Endothelial cell of umbilical vein (primary cell): ENCODE data around the gene PAAF1. TPM values are rescaled to one million over a fixed set of nuclear protein-coding genes. Genes with fewer than 3 reads are reported as not detected.

ENCODE experiments used
- BruUV-seq: library from RNA; stranded (reverse); fragments of 400-500 nt; replicated peaks from 2 replicates; lab custom pipeline; 2021; lab: Mats Ljungman, UMichigan
- CTCF ChIA-PET: fragments of 300-600, 350-600 bp; sonication (Branson Sonifier 250); formaldehyde crosslinking; loops from one replicate; lab custom pipeline; 2021; ENCODE audit warnings: antibody characterized with exemption, inconsistent platforms; lab: Charles Lee
- POLR2A ChIA-PET: fragments of 300-600, 350-600 bp; sonication (Branson Sonifier 250); formaldehyde crosslinking; loops from one replicate; lab custom pipeline; 2021; ENCODE audit warnings: antibody characterized with exemption, inconsistent platforms; lab: Charles Lee
- DNase-seq: peaks from one replicate; pipeline ENCODE4 v3.0.0-alpha.2; 2011; ENCODE audit warnings: low read depth, low spot score
- FAIRE-seq: peaks from 2 replicates; lab custom pipeline; 2011; peaks lifted over from hg19 to GRCh38; lab: Jason Lieb, UNC
- H2AFZ ChIP-seq: 2 replicates; pipeline ENCODE4 v1.6.0; 2012; ENCODE audit warnings: low read depth, low read length, control low read depth, inconsistent platforms
- H3K27ac ChIP-seq: 2 replicates; pipeline ENCODE4 v1.5.1; 2011; ENCODE audit warnings: low read depth, mild to moderate bottlenecking, control low read depth, low read length, moderate library complexity; ENCODE audit not compliant: insufficient read depth
- H3K27me3 ChIP-seq, 2 experiments: 2 replicates each; pipeline versions ENCODE4 v1.6.0 to v1.6.1; 2011; ENCODE audit warnings: low read length in 2 of 2, mixed read lengths in 1 of 2; ENCODE audit not compliant: control insufficient read depth in 2 of 2, insufficient read depth in 2 of 2
- H3K36me3 ChIP-seq, 2 experiments: 2 replicates in 1 of 2; 3 replicates in 1 of 2; pipeline ENCODE4 v1.5.1; 2011; ENCODE audit warnings: low read length in 2 of 2, mild to moderate bottlenecking in 1 of 2, moderate library complexity in 1 of 2; ENCODE audit not compliant: control insufficient read depth in 2 of 2, insufficient read depth in 2 of 2; ENCODE audit errors: extremely low read depth in 1 of 2
- H3K4me1 ChIP-seq: 3 replicates; pipeline ENCODE4 v1.5.1; 2011; ENCODE audit warnings: mild to moderate bottlenecking, low read length; ENCODE audit not compliant: control insufficient read depth, insufficient read depth; ENCODE audit errors: extremely low read depth
- H3K4me2 ChIP-seq: 2 replicates; pipeline ENCODE4 v1.6.1; 2011; ENCODE audit warnings: low read length, control low read depth, mixed read lengths; ENCODE audit not compliant: insufficient read depth
- H3K4me3 ChIP-seq, 3 experiments: fragments of 200-600 bp in 1 of 3; sonication (generic), shearing (Covaris generic) in 1 of 3; replicated peaks in 1 of 3; 2 replicates each; pipeline ENCODE4 v1.5.1; 2011 to 2016; ENCODE audit warnings: control low read depth in 3 of 3, low read length in 3 of 3, mild to moderate bottlenecking in 2 of 3, inconsistent platforms in 1 of 3, low read depth in 1 of 3, moderate library complexity in 1 of 3; ENCODE audit not compliant: insufficient read depth in 1 of 3
- H3K79me2 ChIP-seq: 2 replicates; pipeline ENCODE4 v1.6.0; 2012; ENCODE audit warnings: low read length, inconsistent platforms; ENCODE audit not compliant: control insufficient read depth, insufficient read depth
- H3K9ac ChIP-seq: replicated peaks from 2 replicates; pipeline ENCODE3; 2011; ENCODE audit warnings: low read length, control low read depth; ENCODE audit not compliant: insufficient read depth; ENCODE audit errors: extremely low read depth
- H3K9me1 ChIP-seq: replicated peaks from 3 replicates; pipeline ENCODE4 v1.6.0; 2011; ENCODE audit warnings: mild to moderate bottlenecking, low read length; ENCODE audit not compliant: control insufficient read depth, insufficient read depth; ENCODE audit errors: extremely low read depth
- H3K9me3 ChIP-seq: replicated peaks from 2 replicates; pipeline ENCODE4 v1.5.1; 2012; ENCODE audit warnings: low read length, inconsistent platforms; ENCODE audit not compliant: control insufficient read depth, insufficient read depth
- H4K20me1 ChIP-seq: replicated peaks from 2 replicates; pipeline ENCODE3; 2011; ENCODE audit warnings: mild to moderate bottlenecking, low read length; ENCODE audit not compliant: control insufficient read depth, insufficient read depth; ENCODE audit errors: extremely low read depth
- EZH2 ChIP-seq: IDR thresholded peaks from 2 replicates; pipeline ENCODE4 v1.6.1; 2012; ENCODE audit warnings: borderline replicate concordance, low read depth, mild to moderate bottlenecking, moderate library complexity, low read length, inconsistent platforms; ENCODE audit not compliant: severe bottlenecking
- FOS ChIP-seq: IDR thresholded peaks from 2 replicates; pipeline ENCODE4 v1.6.1; 2011; ENCODE audit warnings: mild to moderate bottlenecking, low read length, moderate library complexity, borderline replicate concordance; ENCODE audit not compliant: insufficient read depth
- GATA2 ChIP-seq: IDR thresholded peaks from 2 replicates; pipeline ENCODE4 v1.7.0; 2011; ENCODE audit warnings: low read depth, mild to moderate bottlenecking, moderate library complexity, mixed read lengths, low read length; ENCODE audit not compliant: insufficient read length, insufficient read depth
- JUN ChIP-seq: IDR thresholded peaks from 2 replicates; pipeline ENCODE4 v1.6.1; 2011; ENCODE audit warnings: borderline replicate concordance, low read depth; ENCODE audit not compliant: insufficient read length, insufficient read depth
- MYC ChIP-seq: IDR thresholded peaks from one replicate; pipeline ENCODE4 v1.6.1; 2011; ENCODE audit warnings: mild to moderate bottlenecking, low read depth, low read length
- POLR2A ChIP-seq: IDR thresholded peaks from 2 replicates; pipeline ENCODE4 v1.6.1; 2012; ENCODE audit warnings: low read depth, mild to moderate bottlenecking, control low read depth, low read length
- POLR2AphosphoS5 ChIP-seq: IDR thresholded peaks from 2 replicates; pipeline ENCODE4 v1.6.1; 2012; ENCODE audit warnings: low read depth, mild to moderate bottlenecking, control low read depth, low read length, moderate library complexity; ENCODE audit not compliant: insufficient read depth
- dilution Hi-C: fragments of 300-500 bp; cut with MboI; formaldehyde crosslinking; loops from one replicate; pipeline ENCODE4 v1.15.0; 2019; ENCODE audit warnings: low sequenced_read_pairs; ENCODE audit not compliant: extremely low pct_ligation_motif_present
- intact Hi-C: fragments of 100-400 bp; cut with micrococcal nuclease; formaldehyde crosslinking; loops from one replicate; pipeline ENCODE4 v1.10.0; 2022
- polyA plus RNA-seq, 4 experiments: library from polyadenylated mRNA; depleted of rRNA in 3 of 4; stranded (reverse) in 3 of 4; unstranded in 1 of 4; fragments of >200 nt; gene quantifications; 2 replicates each; pipeline versions ENCODE4 v1.2.1 to v1.2.3, GENCODE V29; 2011 to 2012; ENCODE audit warnings: missing spikeins in 1 of 4
- total RNA-seq: library from RNA; stranded (reverse); gene quantifications from 2 replicates; pipeline ENCODE4 v1.2.3, GENCODE V29; 2021
- TF ChIP-seq, protein P1 (sequence below), 2 donors: IDR thresholded peaks; 1 replicate in 1 of 2; 2 replicates in 1 of 2; pipeline ENCODE4 v1.5.1; 2011; ENCODE audit warnings: low read length in 2 of 2, mild to moderate bottlenecking in 2 of 2, moderate library complexity in 2 of 2, control low read depth in 1 of 2, inconsistent platforms in 1 of 2, low read depth in 1 of 2; ENCODE audit not compliant: insufficient read depth in 1 of 2; ENCODE audit errors: extremely low read depth in 1 of 2
- TF ChIP-seq, protein P2 (sequence below): IDR thresholded peaks from 2 replicates; pipeline ENCODE4 v1.6.1; 2011; ENCODE audit not compliant: insufficient read depth, insufficient read length

Gene PAAF1
- total and polyA plus RNA-seq, 2 donors (not counting 3 experiments of a cell fraction or from before 2014, with no cell fraction given), result 9.8 to 16.1 TPM

DNA sequence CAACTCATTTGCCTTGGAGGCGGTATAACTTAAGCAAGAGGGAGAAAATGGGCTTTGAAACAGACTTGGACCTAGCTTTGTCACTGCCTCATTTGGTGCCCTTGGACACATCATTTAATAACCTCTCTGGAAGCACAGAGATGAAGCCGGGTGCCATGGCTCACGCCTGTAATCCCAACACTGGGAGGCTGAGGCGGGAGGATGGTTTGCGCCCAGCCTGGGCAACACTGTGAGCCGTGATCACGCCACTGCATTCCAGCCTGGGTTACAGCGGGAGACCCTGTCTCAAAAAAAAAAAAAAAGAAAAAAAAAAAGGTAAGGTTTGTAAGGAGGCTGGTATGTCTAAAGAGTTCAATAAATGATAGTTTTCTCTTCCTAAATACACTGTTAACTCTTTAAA lies 959 bp upstream of the PAAF1 start:
- FAIRE-seq, result no peak
- Histone ChIP-seq H4K20me1 (no peaks in the 10 kb centered on the region), H3K79me2 (peaks cover 35% of the 10 kb centered on the region), H3K9me1 (no peaks in the 10 kb centered on the region), H2AFZ (no peak overlapping the region), H3K9me3 (no peaks in the 10 kb centered on the region), H3K4me2 (peak overlapping the region; percentile 92), H3K27ac (peak overlapping the region; percentile 53), H3K9ac (peak overlapping the region; percentile 88), H3K4me1 (peaks cover 16% of the 10 kb centered on the region), H3K4me3 (peak overlapping the region; percentile 83 to 97 (median 93)), H3K36me3 (peaks cover 6 to 9% of the 10 kb centered on the region in 2 experiments), H3K27me3 (no peaks in the 10 kb centered on the region)
- CTCF ChIA-PET, result no interaction called here
- no TSS peak for BruUV-seq
- TF ChIP-seq EZH2 (no peak), JUN (no peak), GATA2 (no peak), MYC (no peak), FOS (no peak), POLR2AphosphoS5 (no peak), POLR2A (no peak)
- TF ChIP-seq, protein P1, sequence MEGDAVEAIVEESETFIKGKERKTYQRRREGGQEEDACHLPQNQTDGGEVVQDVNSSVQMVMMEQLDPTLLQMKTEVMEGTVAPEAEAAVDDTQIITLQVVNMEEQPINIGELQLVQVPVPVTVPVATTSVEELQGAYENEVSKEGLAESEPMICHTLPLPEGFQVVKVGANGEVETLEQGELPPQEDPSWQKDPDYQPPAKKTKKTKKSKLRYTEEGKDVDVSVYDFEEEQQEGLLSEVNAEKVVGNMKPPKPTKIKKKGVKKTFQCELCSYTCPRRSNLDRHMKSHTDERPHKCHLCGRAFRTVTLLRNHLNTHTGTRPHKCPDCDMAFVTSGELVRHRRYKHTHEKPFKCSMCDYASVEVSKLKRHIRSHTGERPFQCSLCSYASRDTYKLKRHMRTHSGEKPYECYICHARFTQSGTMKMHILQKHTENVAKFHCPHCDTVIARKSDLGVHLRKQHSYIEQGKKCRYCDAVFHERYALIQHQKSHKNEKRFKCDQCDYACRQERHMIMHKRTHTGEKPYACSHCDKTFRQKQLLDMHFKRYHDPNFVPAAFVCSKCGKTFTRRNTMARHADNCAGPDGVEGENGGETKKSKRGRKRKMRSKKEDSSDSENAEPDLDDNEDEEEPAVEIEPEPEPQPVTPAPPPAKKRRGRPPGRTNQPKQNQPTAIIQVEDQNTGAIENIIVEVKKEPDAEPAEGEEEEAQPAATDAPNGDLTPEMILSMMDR (IDR thresholded peaks at IDR 0.05; ENCODE audit: extremely low read depth in 1 of 2, insufficient read depth in 1 of 2, low read depth in 1 of 2, low read length in 2 of 2), result no peak
- TF ChIP-seq, protein P2, sequence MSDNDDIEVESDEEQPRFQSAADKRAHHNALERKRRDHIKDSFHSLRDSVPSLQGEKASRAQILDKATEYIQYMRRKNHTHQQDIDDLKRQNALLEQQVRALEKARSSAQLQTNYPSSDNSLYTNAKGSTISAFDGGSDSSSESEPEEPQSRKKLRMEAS, result no peak
- POLR2A ChIA-PET, result no interaction called here
- DNase-seq, result peak; percentile 17
- dilution Hi-C loops (no loop called here), intact Hi-C loops (loop anchor here (5.0 kb wide), 1 partner anchor 114 kb away; the partner anchor contains the start of gene RAB6A)
